LoVo (cell line): ENCODE measurements around the gene TARS3.

Source experiments
- DNase-seq: peaks from one replicate; pipeline ENCODE4 v3.0.0-alpha.2; 2016; ENCODE audit warnings: low spot score

TARS3 gene

DNA sequence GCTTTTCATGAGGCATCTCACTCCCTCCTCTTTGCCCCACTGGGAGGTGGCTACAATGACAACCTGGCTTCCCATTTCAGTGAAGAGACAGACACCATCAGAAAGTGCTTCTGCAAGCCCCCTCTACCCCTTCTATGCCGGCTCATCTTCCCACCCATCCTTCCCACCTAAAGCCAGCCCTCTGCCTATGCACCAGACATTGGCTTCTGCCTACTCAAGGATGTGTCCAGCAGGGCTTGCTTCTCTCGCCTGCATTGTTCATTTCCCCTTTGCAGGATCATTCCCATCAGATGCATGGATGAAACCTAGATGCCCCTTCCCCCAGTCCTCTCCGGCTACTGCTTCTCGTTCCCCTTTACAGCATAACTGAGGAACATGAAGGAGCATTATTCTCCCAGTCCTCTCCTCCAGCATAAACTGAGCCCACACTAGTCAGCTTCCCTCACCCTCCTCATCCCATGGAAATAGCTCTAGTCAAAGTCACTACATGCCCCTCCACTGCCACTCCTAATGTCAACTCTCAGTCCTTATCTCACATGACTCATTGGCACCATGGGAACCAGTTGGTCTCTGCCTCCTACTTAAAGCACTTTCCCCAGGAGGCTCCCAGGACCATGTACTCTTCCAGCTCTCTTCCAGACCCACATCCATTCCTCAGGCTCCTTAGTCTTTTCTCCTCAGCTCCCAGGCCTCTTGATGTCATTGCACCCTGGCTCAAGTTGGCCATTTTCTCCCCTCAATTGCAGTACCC is 120.0 kb downstream of the TARS3 start:
- peak; percentile 73 for DNase-seq
